ENCODE results near the gene PTGIS.

Gene PTGIS

DNA sequence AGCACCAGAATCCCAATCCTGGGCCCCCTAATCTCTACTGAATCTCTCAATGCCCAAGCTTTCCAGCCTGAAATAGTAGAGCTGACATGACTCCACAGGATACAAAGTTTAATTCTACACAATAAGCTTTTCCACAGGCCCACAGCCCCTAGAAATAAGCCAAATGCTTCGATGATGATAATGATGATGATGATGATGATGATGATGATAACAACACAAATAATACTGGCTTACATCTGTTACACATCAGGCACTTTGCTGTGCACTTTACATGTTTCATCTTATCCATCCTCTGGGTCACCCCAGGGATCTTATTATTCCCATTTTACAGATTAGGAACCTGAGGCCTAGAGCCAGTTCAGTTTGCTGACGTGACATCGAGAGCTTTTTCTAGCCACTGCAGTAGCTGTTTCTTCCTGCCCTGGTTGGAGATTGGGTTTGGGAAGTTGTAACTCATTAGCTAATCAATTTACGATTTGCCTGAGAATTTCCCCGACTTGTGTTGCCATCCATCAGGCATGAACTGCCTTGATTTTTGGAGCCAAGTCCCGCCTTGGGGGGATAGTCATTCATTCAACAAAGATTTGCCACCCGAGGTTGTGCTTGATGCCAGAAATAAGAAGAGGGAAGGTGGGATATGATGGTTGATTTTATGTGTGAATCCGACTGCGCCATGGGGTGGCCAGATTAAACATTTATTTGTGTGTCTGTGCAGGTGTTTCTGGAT, 105.9 kb downstream of the PTGIS start:
- DNase-seq = no peak

DNA sequence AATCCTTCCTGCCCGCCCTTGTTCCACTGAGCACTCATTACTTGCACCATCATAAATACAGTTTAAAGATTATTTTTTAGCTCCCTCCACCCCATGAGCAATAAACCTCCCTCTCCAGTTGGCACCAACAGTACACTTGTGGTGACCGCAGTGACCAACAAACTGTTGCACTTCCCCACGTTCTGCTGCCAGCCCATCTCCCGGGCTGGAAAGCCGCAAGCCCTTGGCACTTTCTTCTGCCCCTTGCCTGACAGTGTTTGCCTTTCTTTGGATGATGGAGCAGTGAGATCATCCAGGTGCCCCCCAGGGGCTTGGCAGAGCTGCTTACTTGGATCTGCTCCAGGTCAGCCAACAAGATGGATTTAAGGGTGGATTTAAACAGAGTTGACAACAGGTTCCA, 107.0 kb downstream of the PTGIS start:
- DNase-seq = no peak

DNA sequence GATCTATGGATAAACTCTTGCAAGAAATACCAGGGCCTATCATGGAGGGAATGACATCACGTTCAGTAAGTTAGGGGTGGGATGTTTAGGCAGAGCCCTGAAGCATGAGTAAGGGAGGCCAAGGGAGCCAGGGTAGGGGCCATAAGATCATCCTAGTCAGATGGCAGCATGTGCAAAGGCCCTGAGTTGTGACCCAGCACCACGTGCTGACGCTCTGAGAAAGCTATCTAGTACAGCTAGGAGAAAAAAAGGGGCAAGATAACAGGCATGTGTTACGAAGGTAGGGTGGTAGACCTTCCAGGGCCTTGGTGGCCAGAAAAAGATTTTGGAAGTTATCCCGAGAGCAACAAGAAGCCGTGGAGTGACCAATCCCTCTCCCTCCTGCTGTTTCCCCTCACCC, 107.8 kb downstream of the PTGIS start:
- DNase-seq = no peak

DNA sequence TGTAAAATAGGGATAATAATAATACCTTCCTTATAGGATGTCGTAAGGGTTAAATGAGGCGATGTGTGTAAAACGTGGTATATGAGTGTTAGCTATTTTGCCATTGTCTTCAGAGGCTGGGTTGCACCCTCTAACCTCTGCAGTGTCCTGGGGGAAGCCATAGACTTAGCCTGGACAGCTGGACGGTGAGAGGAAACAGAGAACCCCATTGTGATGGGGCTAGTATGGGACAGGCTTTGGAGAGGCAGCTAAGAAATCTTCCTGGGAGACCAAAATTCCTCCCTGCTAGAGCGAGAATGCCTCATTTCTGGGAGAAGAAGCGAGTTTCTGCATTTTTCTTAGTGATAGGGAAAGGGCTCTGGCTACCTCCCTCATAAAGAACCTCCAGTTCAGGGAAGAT, 108.3 kb downstream of the PTGIS start:
- no peak for DNase-seq

DNA sequence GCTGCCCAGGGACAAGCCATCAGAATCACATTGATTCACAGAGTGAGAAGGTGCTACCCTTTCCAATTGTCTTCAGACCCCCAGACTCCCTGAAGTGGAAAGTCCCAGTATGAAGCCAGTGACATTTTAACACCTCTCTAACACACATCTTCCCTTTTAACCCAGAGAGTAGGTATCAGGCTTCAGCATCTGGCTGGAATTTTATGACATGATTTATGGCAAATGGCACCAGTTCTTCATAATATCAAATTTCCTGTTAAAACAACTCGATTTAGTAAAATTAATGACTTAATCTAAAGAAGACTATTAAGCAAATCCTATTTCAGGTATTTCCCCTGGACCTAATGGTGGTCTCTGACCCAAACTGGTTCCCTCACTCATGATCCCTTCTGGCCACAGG, 110.5 kb downstream of the PTGIS start:
- no peak for DNase-seq

DNA sequence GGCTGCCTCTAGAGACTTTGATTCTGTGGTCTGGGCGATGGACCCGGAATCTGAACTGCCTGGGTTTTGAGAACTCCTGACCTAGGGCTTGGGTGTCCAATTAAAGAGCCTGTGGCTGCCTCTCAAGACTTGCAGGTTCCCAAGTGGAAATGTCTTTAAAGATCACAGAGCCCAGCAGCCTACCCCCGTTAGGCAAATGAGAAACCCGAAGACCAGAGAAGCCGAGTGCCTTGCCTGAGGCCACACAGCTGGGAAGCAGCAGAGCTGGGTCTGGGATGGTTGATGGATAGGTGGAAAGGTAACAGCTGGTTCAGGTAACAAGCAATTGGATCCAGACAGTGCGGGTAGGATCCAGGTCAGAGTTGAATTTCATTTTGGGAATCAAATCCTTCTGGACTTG, 111.3 kb downstream of the PTGIS start:
- no peak for DNase-seq

DNA sequence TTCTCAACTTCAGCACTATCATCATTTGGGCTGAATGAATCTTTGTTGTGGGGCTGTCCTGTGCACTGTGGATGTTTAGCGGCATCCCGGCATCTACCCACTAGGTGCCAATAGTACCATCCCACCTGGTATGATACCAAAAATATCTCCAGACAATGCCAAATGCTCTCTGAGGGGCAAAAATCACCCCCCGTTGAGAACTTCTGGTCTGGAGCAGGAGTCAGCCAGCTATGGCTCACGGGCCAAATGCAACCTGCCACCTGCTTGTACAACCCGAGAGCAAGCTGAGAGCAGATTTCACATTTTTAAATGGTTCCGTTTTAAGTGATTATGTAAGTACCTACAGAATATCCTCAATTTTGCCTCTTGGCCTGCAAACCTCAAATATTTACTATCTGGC, 112.2 kb downstream of the PTGIS start:
- DNase-seq = no peak
